LNCaP clone FGC (cell line): ENCODE measurements around the gene GNPTAB.

Experiments used
- DNase-seq: peaks from one replicate; pipeline ENCODE4 v3.0.0-alpha.2; 2011; ENCODE audit warnings: low read depth
- H3K4me3 ChIP-seq: 2 replicates; pipeline ENCODE4 v1.5.1; 2011; ENCODE audit warnings: mild to moderate bottlenecking, low read depth, low read length, control low read depth
- CTCF ChIP-seq: IDR thresholded peaks from 2 replicates; pipeline ENCODE4 v1.5.1; 2012; ENCODE audit warnings: mild to moderate bottlenecking; ENCODE audit not compliant: control insufficient read depth, insufficient read depth; ENCODE audit errors: extremely low read depth

The GNPTAB gene

GRCh38 chr12:101697197-101697929 is 133.4 kb downstream of the GNPTAB start, which contains the start of gene CHPT1:
Gene CHPT1, plus strand, starts transcription at chr12:101697640. Its CDS starts 222 bp downstream, at chr12:101697862.
- no peak for DNase-seq
- no peak for TF ChIP-seq CTCF
- peak within 1 kb of the TSS; percentile 77 for H3K4me3 ChIP-seq

GRCh38 chr12:101696251-101697196 is 134.2 kb downstream of the GNPTAB start:
- peak overlapping the region; percentile 77 for H3K4me3 ChIP-seq
- TF ChIP-seq CTCF: no peak
- DNase-seq: no peak

DNA sequence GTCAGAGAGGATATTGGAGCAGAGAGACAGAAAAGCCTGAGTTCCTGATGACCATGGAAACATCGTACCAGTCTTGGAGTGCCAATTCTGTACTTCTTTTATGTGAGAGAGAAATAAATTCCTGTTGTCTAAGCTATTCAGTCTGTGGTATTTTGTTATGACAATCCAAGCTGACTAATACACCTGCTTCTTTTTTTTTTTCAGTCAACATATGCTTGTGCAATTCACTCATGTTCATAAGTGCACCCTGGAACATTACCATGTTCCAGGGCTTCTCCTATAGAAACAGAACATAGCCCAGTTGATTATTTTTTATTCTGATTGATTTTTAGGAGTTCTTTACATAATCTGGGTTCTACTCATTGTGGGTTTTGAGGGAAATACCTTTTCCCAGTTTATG is 135.1 kb downstream of the GNPTAB start:
- H3K4me3 ChIP-seq: no peak overlapping the region
- TF ChIP-seq CTCF: no peak
- no peak for DNase-seq
